H1 (cell line): Measurements from ENCODE around the gene KLHL26. TPM values are rescaled to one million over a fixed set of nuclear protein-coding genes. Genes with fewer than 3 reads are reported as not detected.

Source experiments
- CTCF ChIA-PET: fragments of 300-600 bp; sonication (Branson Sonifier 250); formaldehyde crosslinking; loops from one replicate; lab custom pipeline; 2021; ENCODE audit not compliant: partially characterized antibody; lab: Charles Lee
- POLR2A ChIA-PET: fragments of 300-600 bp; sonication (Branson Sonifier 250); formaldehyde crosslinking; loops from one replicate; lab custom pipeline; 2021; ENCODE audit warnings: inconsistent platforms; ENCODE audit not compliant: partially characterized antibody; lab: Charles Lee
- DNase-seq, 2 experiments: peaks; one replicate each; pipeline versions ENCODE4 v3.0.0 to v3.0.0-alpha.2; 2010 to 2022; ENCODE audit warnings: low spot score in 2 of 2, low read depth in 1 of 2, mixed read lengths in 1 of 2
- FAIRE-seq: peaks from 2 replicates; lab custom pipeline; 2011; peaks lifted over from hg19 to GRCh38; lab: Jason Lieb, UNC
- H2AFZ ChIP-seq: 2 replicates; pipeline ENCODE4 v1.8.1; 2012; ENCODE audit warnings: low read length, inconsistent platforms
- H2AK5ac ChIP-seq: 2 replicates; pipeline ENCODE4 v1.6.1; 2013; ENCODE audit warnings: low read depth, low read length
- H2BK120ac ChIP-seq: replicated peaks from 2 replicates; pipeline ENCODE3; 2013; ENCODE audit warnings: low read depth, low read length, inconsistent platforms
- H2BK12ac ChIP-seq: 2 replicates; pipeline ENCODE4 v1.6.1; 2013; ENCODE audit warnings: low read depth, low read length
- H2BK15ac ChIP-seq: 2 replicates; pipeline ENCODE4 v1.6.1; 2013; ENCODE audit warnings: low read length
- H2BK20ac ChIP-seq: 2 replicates; pipeline ENCODE4 v1.6.1; 2013; ENCODE audit warnings: low read length
- H2BK5ac ChIP-seq: 2 replicates; pipeline ENCODE4 v1.6.1; 2013; ENCODE audit warnings: low read depth, low read length
- H3K14ac ChIP-seq: 2 replicates; pipeline ENCODE4 v1.6.1; 2013; ENCODE audit warnings: inconsistent platforms; ENCODE audit not compliant: insufficient read length
- H3K18ac ChIP-seq: 2 replicates; pipeline ENCODE4 v1.6.1; 2013; ENCODE audit warnings: low read length; ENCODE audit errors: extremely low read depth
- H3K23ac ChIP-seq: 2 replicates; pipeline ENCODE4 v1.6.1; 2013; ENCODE audit warnings: inconsistent platforms; ENCODE audit not compliant: insufficient read length
- H3K23me2 ChIP-seq: 2 replicates; pipeline ENCODE4 v1.6.1; 2013; ENCODE audit warnings: low read depth, low read length
- H3K27ac ChIP-seq: 2 replicates; pipeline ENCODE4 v1.6.1; 2011; ENCODE audit warnings: low read depth, low read length, inconsistent platforms
- H3K27me3 ChIP-seq, 4 experiments: replicated peaks in 1 of 4; 1 replicate in 1 of 4; 2 replicates in 3 of 4; pipeline versions ENCODE4 v1.6.1 to v1.8.1; 2011 to 2013; ENCODE audit warnings: low read length in 3 of 4, mild to moderate bottlenecking in 3 of 4, inconsistent platforms in 2 of 4, mixed read lengths in 2 of 4, moderate library complexity in 1 of 4; ENCODE audit not compliant: control insufficient read depth in 3 of 4, insufficient read depth in 3 of 4; ENCODE audit errors: extremely low read depth in 1 of 4
- H3K36me3 ChIP-seq, 4 experiments: 2 replicates each; pipeline versions ENCODE4 v1.6.1 to v1.8.1; 2011 to 2013; ENCODE audit warnings: mild to moderate bottlenecking in 4 of 4, low read length in 3 of 4, moderate library complexity in 2 of 4, control low read depth in 1 of 4, inconsistent platforms in 1 of 4; ENCODE audit not compliant: insufficient read depth in 4 of 4, control insufficient read depth in 2 of 4
- H3K4ac ChIP-seq: replicated peaks from 2 replicates; pipeline ENCODE3; 2013; ENCODE audit warnings: low read length, low read depth, mixed read lengths, inconsistent platforms; ENCODE audit not compliant: insufficient read length
- H3K4me1 ChIP-seq, 4 experiments: replicated peaks in 1 of 4; 1 replicate in 1 of 4; 2 replicates in 3 of 4; pipeline versions ENCODE4 v1.6.1 to v1.8.1; 2011 to 2013; ENCODE audit warnings: low read length in 3 of 4, inconsistent platforms in 2 of 4, mixed read lengths in 1 of 4; ENCODE audit not compliant: insufficient read depth in 4 of 4, control insufficient read depth in 3 of 4
- H3K4me2 ChIP-seq, 2 experiments: 2 replicates each; pipeline versions ENCODE4 v1.6.1 to v1.8.1; 2011 to 2013; ENCODE audit warnings: low read depth in 2 of 2, low read length in 2 of 2, control low read depth in 1 of 2, inconsistent platforms in 1 of 2, mild to moderate bottlenecking in 1 of 2; ENCODE audit not compliant: insufficient read depth in 1 of 2
- H3K4me3 ChIP-seq, 4 experiments: fragments of 200-600, 300-600 bp in 1 of 4; sonication (generic), shearing (Covaris generic), sonication (Bioruptor Twin) in 1 of 4; 2 replicates each; pipeline versions ENCODE4 v1.5.1 to v1.8.1; 2011 to 2016; ENCODE audit warnings: low read length in 4 of 4, low read depth in 3 of 4, control low read depth in 2 of 4, inconsistent platforms in 2 of 4, mild to moderate bottlenecking in 2 of 4, mixed read lengths in 1 of 4, moderate library complexity in 1 of 4; ENCODE audit not compliant: insufficient read depth in 2 of 4; ENCODE audit errors: extremely low read depth in 1 of 4
- H3K56ac ChIP-seq: replicated peaks from 2 replicates; pipeline ENCODE3; 2013; ENCODE audit warnings: low read depth, mild to moderate bottlenecking, mixed read lengths, low read length, inconsistent platforms; ENCODE audit not compliant: insufficient read length
- H3K79me1 ChIP-seq: 2 replicates; pipeline ENCODE4 v1.6.1; 2013; ENCODE audit warnings: low read depth, low read length, control low read depth
- H3K79me2 ChIP-seq, 2 experiments: 2 replicates each; pipeline versions ENCODE4 v1.6.1 to v1.8.1; 2012 to 2013; ENCODE audit warnings: low read length in 2 of 2, mild to moderate bottlenecking in 2 of 2, inconsistent platforms in 1 of 2; ENCODE audit not compliant: insufficient read depth in 2 of 2, control insufficient read depth in 1 of 2
- H3K9ac ChIP-seq, 4 experiments: replicated peaks in 1 of 4; 1 replicate in 1 of 4; 2 replicates in 3 of 4; pipeline versions ENCODE4 v1.6.1 to v1.8.1; 2011 to 2013; ENCODE audit warnings: low read depth in 3 of 4, low read length in 3 of 4, control low read depth in 2 of 4, mild to moderate bottlenecking in 2 of 4, moderate library complexity in 2 of 4, inconsistent platforms in 1 of 4; ENCODE audit errors: extremely low read depth in 1 of 4
- H3K9me3 ChIP-seq, 2 experiments: 2 replicates each; pipeline versions ENCODE4 v1.6.1 to v1.8.1; 2012 to 2013; ENCODE audit warnings: mild to moderate bottlenecking in 2 of 2, moderate library complexity in 2 of 2, control low read depth in 1 of 2, inconsistent platforms in 1 of 2, low read depth in 1 of 2, low read length in 1 of 2, mixed read lengths in 1 of 2; ENCODE audit not compliant: insufficient read depth in 2 of 2
- H4K20me1 ChIP-seq, 2 experiments: replicated peaks in 1 of 2; 2 replicates each; pipeline versions ENCODE3 to v1.8.1; 2011 to 2013; ENCODE audit warnings: inconsistent platforms in 2 of 2, low read length in 2 of 2, mild to moderate bottlenecking in 1 of 2; ENCODE audit not compliant: insufficient read depth in 2 of 2, control insufficient read depth in 1 of 2
- H4K5ac ChIP-seq: 2 replicates; pipeline ENCODE4 v1.6.1; 2013; ENCODE audit warnings: low read length, low read depth, mixed read lengths, inconsistent platforms; ENCODE audit not compliant: insufficient read length
- H4K8ac ChIP-seq: 2 replicates; pipeline ENCODE4 v1.8.0; 2013; ENCODE audit warnings: mild to moderate bottlenecking, moderate library complexity, low read length, inconsistent platforms; ENCODE audit not compliant: insufficient read depth; ENCODE audit errors: extremely low read depth
- H4K91ac ChIP-seq: replicated peaks from 2 replicates; pipeline ENCODE3; 2013; ENCODE audit warnings: low read length, mixed read lengths, inconsistent platforms; ENCODE audit not compliant: insufficient read length
- BACH1 ChIP-seq: IDR thresholded peaks from 2 replicates; pipeline ENCODE4 v1.6.1; 2012; ENCODE audit warnings: low read length, improper control_type of control experiment
- BRCA1 ChIP-seq: IDR thresholded peaks from 2 replicates; pipeline ENCODE4 v1.6.1; 2012; ENCODE audit warnings: low read depth, low read length, improper control_type of control experiment
- EGR1 ChIP-seq: IDR thresholded peaks from 2 replicates; pipeline ENCODE4 v1.6.1; 2011; ENCODE audit warnings: low read depth, low read length, borderline replicate concordance
- EP300 ChIP-seq, 2 experiments: IDR thresholded peaks; 1 replicate in 1 of 2; 2 replicates in 1 of 2; pipeline ENCODE4 v1.6.1; 2011 to 2012; ENCODE audit warnings: low read depth in 2 of 2, low read length in 2 of 2, mild to moderate bottlenecking in 2 of 2, borderline replicate concordance in 1 of 2, inconsistent platforms in 1 of 2, moderate library complexity in 1 of 2
- GABPA ChIP-seq: IDR thresholded peaks from 2 replicates; pipeline ENCODE4 v1.6.1; 2011; ENCODE audit warnings: mild to moderate bottlenecking, low read length, moderate library complexity, borderline replicate concordance; ENCODE audit not compliant: insufficient read depth
- KDM4A ChIP-seq: IDR thresholded peaks from one replicate; pipeline ENCODE4 v1.7.1; 2012; ENCODE audit warnings: low read depth, mild to moderate bottlenecking, moderate library complexity, low read length, inconsistent platforms; ENCODE audit not compliant: severe bottlenecking
- MAFK ChIP-seq: IDR thresholded peaks from 2 replicates; pipeline ENCODE4 v1.6.1; 2012; ENCODE audit warnings: low read depth, mild to moderate bottlenecking, improper control_type of control experiment, low read length
- NRF1 ChIP-seq: IDR thresholded peaks from 2 replicates; pipeline ENCODE4 v1.6.1; 2011; ENCODE audit warnings: mild to moderate bottlenecking, low read depth, low read length, improper control_type of control experiment
- PHF8 ChIP-seq: fragments of 200-600 bp; sonication (generic); conservative IDR thresholded peaks from 2 replicates; pipeline ENCODE4 v1.7.1; 2012; ENCODE audit warnings: low read depth, mild to moderate bottlenecking, inconsistent platforms, low read length, moderate library complexity
- RNF2 ChIP-seq: fragments of 200-900, 300-1000 bp; sonication (generic); IDR thresholded peaks from 2 replicates; pipeline ENCODE4 v1.7.1; 2016; ENCODE audit warnings: borderline replicate concordance, low read depth, mild to moderate bottlenecking, antibody characterized with exemption, low read length; ENCODE audit not compliant: poor library complexity, severe bottlenecking; ENCODE audit errors: missing control alignments
- WGBS, 2 experiments: shearing (Covaris generic) in 1 of 2; methylation state at CpG; one replicate each; pipeline versions ENCODE4 v1.1.6 to v1.1.7; 2013 to 2015; ENCODE audit warnings: low lambda C conversion rate in 2 of 2, mixed read lengths in 2 of 2, inconsistent platforms in 1 of 2, low coverage in 1 of 2, missing lambda C conversion rate in 1 of 2; ENCODE audit not compliant: insufficient replicate concordance in 2 of 2, insufficient coverage in 1 of 2, insufficient read length in 1 of 2; ENCODE audit errors: extremely low coverage in 1 of 2, missing lambda C conversion rate in 1 of 2; 5-methylcytosine and 5-hydroxymethylcytosine counted together
- polyA plus RNA-seq, 7 experiments: library from polyadenylated mRNA; depleted of rRNA in 3 of 7; stranded (reverse) in 5 of 7; unstranded in 2 of 7; fragments of >200 nt in 5 of 7; fragments of 200-250 nt in 2 of 7; gene quantifications; 1 replicate in 5 of 7; 2 replicates in 1 of 7; 4 replicates in 1 of 7; pipeline versions ENCODE4 v1.2.1 to v1.2.3, GENCODE V29; 2011 to 2013; ENCODE audit warnings: missing spikeins in 2 of 7, mixed read lengths in 2 of 7
- total RNA-seq: library from RNA; stranded (reverse); fragmentation: NEBNext Ultra II Directional; extraction: Animal tissue kit (Norgen Biotek cat#: 25700); gene quantifications from 2 replicates; pipeline ENCODE4 v1.2.1, GENCODE V29; 2021

KLHL26 gene
- total and polyA plus RNA-seq, 2 of the 8 experiments (the other 6 are each of a cell fraction or from before 2014, with no cell fraction given) = 2.2 to 8.8 TPM

- H4K91ac ChIP-seq = no peak overlapping the region
- H3K23ac ChIP-seq = no peak overlapping the region
- no peak overlapping the region for H3K4me2 ChIP-seq
- no peak overlapping the region for H3K56ac ChIP-seq
- no peak overlapping the region for H4K8ac ChIP-seq
- H3K36me3 ChIP-seq = no peaks in the 10 kb centered on the region
- H2BK5ac ChIP-seq = no peak overlapping the region
- peaks cover 0 to 7% (median 4%) of the 10 kb centered on the region in 4 experiments; a peak in 6 of 7 replicates for H3K4me1 ChIP-seq
- ChIA-PET POLR2A (interaction anchor here (1.1 kb wide), 1 partner anchor 27 kb away, joined by 4 read pairs; no protein-coding TSS in a partner anchor), CTCF (interaction anchor here (0.6 kb wide), 1 partner anchor 24 kb away, joined by 3 read pairs; no protein-coding TSS in a partner anchor)
- H2BK15ac ChIP-seq = no peak overlapping the region
- H3K27ac ChIP-seq = no peak overlapping the region
- no peaks in the 10 kb centered on the region for H3K79me2 ChIP-seq
- no peak overlapping the region for H2BK20ac ChIP-seq
- DNase-seq (no peak), FAIRE-seq (no peak)
- no peak overlapping the region for H3K4me3 ChIP-seq
- no peak overlapping the region for H2BK120ac ChIP-seq
- H3K23me2 ChIP-seq = no peaks in the 10 kb centered on the region; the same call in 1 of the 2 replicates
- H3K79me1 ChIP-seq = no peaks in the 10 kb centered on the region
- no peak overlapping the region for H3K4ac ChIP-seq
- no peak overlapping the region for H3K9ac ChIP-seq
- no peak overlapping the region for H3K18ac ChIP-seq
- no peaks in the 10 kb centered on the region for H3K9me3 ChIP-seq
- peaks cover 13 to 22% (median 19%) of the 10 kb centered on the region in 4 experiments for H3K27me3 ChIP-seq
- no peak overlapping the region for H2AFZ ChIP-seq
- no peak overlapping the region for H2AK5ac ChIP-seq
- no peak for TF ChIP-seq NRF1
- TF ChIP-seq BACH1 = no peak
- no peak for TF ChIP-seq BRCA1
- no peak for TF ChIP-seq EP300 (IDR thresholded peaks at IDR 0.05; ENCODE audit: borderline replicate concordance in 1 of 2, low read depth in 2 of 2, low read length in 2 of 2)
- no peak for TF ChIP-seq EGR1
- no peak for TF ChIP-seq GABPA
- TF ChIP-seq RNF2 = no peak
- no peak for TF ChIP-seq PHF8
- TF ChIP-seq MAFK = no peak
- TF ChIP-seq KDM4A = no peak
- peaks cover 0 to 5% of the 10 kb centered on the region in 2 experiments for H4K20me1 ChIP-seq
- H2BK12ac ChIP-seq = no peak overlapping the region
- no peak overlapping the region for H3K14ac ChIP-seq
- 95% methylated on average over 5 of the region's 13 CpGs; no CpG with 5 or more reads in 1 of the 2 experiments for WGBS, 2 experiments
- no peak overlapping the region for H4K5ac ChIP-seq
Observed at GRCh38 chr19:18618236-18618635, 18.6 kb upstream of the KLHL26 start.
